Anterior cingulate cortex (tissue), 58 donors: ENCODE data around the gene NEO1.
"Not testable (repeated sequence)": the region's sequence is repeated elsewhere in the genome, so short reads cannot be mapped to it uniquely, and the experiment has no call there.

ENCODE experiments used
- DNase-seq, 58 donors: peaks; one replicate each; lab custom pipeline; 2025; lab: John Stamatoyannopoulos, UW

Gene NEO1

DNA sequence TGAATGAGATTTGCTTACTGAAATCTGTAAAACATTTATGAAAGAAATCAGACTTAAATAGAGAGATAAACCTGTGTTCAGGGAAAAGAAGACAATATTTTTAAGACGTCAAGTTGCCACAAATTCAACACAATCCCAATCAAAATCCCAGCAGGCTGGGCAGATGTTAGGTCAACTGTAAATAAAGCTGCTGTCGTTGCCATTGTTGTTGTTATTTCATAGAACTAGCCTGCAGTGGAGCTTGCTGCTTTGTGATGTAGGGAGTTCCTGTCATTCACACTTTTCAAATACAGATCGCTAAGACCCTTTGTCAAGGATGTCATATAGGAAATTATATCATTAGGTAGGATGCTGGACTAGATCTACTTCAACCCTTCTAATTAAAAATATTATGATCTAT is 123.1 kb downstream of the NEO1 start:
- DNase-seq = no peak

DNA sequence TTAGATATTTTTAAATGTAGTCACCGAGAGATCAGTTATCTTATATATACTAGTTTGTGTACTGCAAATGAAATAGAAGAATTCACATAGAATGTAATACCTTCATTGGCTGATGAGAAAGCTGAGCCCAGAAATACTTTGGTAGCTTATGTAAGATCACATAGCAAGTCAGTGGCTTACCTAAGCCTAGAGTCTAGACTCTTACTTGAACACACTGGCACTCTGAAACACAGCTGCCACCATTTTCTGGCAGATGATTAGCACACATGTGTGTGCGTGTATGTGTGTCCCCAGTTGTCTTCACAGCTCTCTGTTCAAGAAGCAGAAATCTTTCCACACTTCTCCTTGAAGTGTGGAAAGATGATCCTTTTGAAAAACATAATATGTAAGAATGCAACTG is 124.3 kb downstream of the NEO1 start:
- DNase-seq = no peak

DNA sequence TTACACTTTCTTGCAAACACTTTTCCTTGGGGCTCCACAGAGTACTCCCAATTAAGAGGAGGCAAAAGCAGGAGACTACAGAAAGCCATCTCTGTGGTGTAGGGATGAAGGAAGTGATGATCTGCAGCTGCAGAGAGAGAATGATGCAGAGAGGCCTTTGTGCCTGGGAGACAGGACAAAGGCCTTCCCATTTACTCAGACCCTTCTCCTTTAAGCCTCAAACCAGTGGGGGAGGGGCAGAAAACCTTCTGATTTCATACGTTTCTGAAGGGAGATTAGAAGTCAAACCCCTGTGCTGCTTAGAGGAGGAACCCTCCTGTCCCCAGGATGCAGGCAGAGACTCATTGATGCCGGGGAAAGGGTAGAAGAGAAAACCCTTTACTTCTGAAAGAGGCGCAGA is 130.8 kb downstream of the NEO1 start:
- peak in 6 of 58 donors; percentile 3 to 27 (median 12) for DNase-seq

GRCh38 chr15:73190189-73190601 is 137.9 kb downstream of the NEO1 start:
- no peak for DNase-seq

GRCh38 chr15:73195166-73195565 is 142.9 kb downstream of the NEO1 start:
- DNase-seq = no peak

- no peak for DNase-seq
These were observed 143.8 kb downstream of the NEO1 start for GRCh38 chr15:73196113-73196512.

GRCh38 chr15:73200339-73200738 is 148.1 kb downstream of the NEO1 start:
- no peak for DNase-seq

DNA sequence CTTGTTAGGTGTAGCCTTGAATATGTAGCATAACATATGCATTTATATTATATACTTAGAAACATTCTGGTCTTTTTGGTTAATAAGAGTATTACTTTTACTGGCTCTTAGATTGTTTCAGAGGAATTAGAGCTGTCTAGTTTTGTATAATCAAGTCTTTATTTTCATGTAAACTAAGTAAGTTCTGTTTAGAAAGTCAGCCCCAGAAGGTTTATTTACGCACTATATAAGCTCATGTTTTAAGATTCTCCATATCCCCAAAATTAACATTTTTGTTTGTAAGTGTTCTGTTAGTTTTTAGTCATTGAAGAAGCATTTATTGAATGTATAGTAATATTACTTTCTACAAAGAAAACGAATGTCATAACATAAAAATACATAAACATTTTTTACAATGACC is 158.4 kb downstream of the NEO1 start:
- DNase-seq = no peak

GRCh38 chr15:73212424-73212823 is 160.2 kb downstream of the NEO1 start:
- no peak for DNase-seq

DNA sequence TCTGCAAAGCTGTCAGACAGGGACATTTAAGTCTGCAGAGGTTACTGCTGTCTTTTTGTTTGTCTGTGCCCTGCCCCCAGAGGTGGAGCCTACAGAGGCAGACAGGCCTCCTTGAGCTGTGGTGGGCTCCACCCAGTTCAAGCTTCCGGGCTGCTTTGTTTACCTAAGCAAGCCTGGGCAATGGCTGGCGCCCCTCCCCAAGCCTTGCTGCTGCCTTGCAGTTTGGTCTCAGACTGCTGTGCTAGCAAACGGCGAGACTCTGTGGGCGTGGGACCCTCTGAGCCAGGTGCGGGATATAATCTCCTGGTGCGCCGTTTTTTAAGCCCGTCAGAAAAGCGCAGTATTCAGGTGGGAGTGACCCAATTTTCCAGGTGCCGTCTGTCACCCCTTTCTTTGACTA is 169.2 kb downstream of the NEO1 start:
- DNase-seq = not testable (repeated sequence)

DNA sequence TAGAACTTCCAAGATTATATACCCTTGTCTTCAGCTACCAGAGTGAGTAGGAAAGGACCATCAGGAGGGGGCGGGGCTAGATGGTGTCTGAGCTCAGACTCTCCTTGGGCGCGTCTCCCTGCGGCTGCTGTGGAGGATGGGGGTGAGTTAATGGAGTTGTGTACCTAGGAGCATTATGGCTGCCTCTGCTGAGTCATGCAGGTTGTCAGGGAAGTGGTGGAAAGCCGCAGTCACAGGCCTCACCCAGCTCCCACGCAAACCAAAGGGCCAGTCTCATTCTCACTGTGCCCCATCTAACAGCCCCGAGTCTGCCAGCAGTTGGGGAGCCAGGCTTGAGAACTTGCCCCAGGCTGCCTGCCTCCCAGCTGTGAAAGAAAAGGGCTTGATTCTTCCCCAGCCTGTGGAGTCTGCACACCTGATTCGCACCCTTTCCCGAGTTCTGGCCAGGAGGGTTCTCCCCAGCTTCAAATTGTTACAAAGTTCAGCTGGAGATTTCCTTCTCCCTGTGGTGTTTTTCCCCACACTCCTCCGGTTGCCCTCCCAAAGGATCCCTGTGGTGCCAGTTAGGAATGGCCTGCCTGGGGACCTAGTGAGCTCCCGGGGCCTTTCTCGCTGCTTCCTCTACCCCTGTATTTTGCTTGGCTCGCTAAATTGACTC is 173.2 kb downstream of the NEO1 start:
- DNase-seq = no peak

GRCh38 chr15:73226093-73226814 is 174.0 kb downstream of the NEO1 start:
- no peak for DNase-seq

DNA sequence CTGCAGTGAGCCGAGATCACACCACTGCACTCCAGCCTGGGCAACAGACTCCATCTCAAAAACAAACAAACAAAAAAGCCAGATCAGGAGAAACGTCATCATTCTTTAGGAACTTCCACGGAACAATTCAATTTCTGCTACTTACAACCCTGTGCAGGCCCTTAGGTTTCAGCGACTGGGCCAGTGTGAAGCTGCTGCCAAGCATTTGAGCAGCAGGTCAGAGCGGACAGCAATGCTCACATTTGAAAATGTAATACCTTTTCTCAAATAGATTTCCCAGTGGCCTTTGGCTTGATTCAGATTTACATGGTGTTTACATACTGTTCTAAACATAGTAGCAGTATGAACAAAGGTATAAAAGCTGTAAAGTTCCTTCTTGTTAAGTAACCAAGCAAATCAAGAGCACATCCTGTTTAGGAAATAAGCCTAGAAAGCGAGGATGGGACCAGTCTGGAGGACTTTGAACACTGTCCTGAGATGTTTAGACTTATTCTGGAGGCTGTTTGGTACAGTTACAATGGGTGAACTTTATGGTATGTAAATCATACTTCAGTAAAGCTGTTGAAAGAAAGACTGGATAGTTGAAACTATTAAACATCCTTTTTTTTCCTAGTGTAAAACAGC is 175.3 kb downstream of the NEO1 start:
- peak in 1 of 58 donors; percentile 5 for DNase-seq

DNA sequence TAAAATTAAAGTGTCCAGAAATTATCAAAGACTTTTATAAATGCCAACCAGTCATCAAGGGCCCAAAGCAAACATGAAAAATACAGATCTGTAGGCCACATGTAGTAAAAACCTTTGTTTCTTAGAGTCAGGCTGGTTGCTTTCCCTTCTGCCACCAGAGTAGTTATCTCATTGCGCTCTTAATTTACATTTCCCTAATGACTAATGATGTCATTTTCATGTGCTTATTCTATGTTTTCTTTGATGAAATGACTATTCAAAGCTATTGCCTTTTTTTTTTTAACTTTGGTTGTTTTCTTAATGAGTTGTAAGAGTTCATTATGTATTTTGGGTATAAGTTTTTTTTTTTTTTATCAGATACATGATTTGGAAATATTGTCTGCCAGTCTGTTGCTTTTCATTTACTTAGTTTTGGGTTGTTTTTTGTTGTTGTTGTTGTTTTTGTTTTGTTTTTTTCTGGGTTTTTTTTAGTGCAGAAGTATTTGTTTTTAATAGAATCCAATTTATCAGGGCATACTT is 175.9 kb downstream of the NEO1 start:
- no peak for DNase-seq

GRCh38 chr15:73231661-73232419 is 179.6 kb downstream of the NEO1 start:
- no peak for DNase-seq

- DNase-seq = peak in 2 of 58 donors; percentile 12 to 23
These were observed 180.5 kb downstream of the NEO1 start for GRCh38 chr15:73232776-73233175.

DNA sequence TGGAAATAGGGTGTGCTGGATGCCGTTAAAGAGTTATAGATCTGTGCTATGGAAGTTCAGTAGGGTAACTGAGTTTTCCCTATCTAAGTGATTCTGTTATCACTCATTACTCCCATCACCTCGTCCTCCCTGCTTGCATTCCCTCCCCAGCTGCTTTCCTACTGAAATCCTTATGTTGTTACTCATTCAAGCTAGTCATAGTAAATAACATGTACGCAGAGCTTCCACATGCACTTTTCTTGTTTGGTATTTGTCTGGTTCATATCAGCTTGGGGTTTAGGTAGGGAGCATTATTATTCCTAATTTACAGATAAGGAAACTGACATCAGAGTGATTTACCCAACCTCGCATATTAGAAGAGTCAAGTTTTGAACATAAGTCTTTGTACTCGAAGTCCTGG is 181.4 kb downstream of the NEO1 start:
- DNase-seq = no peak

DNA sequence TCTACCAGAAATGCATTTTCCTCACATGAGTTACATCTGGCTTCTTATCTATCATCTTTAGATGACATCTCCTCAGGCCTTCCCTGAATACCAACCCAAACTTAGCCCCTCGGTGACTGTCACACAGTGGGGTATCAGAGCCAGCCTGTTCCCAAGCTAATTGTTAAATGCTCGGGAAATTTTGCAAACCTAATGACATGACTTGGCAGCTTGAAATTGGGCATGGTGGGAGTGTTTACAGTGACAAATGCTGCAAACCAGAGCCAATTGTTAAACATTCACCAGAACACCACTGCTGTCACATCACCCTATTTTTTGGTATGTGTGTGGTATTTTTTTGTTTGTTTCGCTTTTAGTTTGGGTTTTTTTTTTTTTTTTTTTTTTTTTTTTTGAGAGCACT is 185.6 kb downstream of the NEO1 start:
- no peak for DNase-seq

- DNase-seq = peak in 1 of 58 donors; percentile 12
These were observed 187.4 kb downstream of the NEO1 start for GRCh38 chr15:73239564-73240215.

DNA sequence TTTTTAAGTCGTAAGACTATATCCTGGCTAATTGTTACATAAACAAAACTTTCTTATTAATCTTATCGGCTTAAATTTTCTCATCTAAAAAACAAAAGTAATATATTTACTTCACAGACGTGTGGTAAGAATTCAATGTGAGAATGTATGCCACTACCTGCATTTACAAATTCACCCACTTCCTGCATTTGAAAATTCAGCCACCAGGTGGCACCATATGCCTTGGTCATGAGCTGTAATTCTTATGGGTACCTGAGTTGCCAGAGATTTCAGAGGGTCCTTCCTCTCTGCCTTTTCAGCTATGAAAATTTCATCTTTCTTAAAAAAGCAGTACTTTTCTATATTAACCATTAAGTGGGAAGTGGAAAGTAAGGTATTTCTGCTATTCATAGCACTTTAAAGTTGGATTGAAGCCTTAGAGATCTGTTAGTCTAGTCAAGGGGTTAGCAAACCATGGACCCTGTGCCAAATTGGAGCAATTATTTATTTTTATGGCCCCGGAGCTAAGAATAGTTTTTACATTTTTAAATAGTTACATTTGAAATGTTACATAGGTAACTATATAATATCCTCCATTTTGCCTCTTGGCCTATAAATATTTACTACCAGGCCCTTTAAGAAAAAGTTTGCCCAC is 188.7 kb downstream of the NEO1 start:
- peak in 33 of 58 donors; percentile 5 to 80 (median 25) for DNase-seq
